SKM-1 treated with dmso at 0.1 percent for 144 hours (cell line): ENCODE results near the gene TREML2.

Experiments used
- DNase-seq: peaks from one replicate; lab custom pipeline; 2025; ENCODE audit not compliant: unreplicated experiment; lab: John Stamatoyannopoulos, UW

TREML2 gene

GRCh38 chr6:41179163-41179562 lies 21.8 kb downstream of the TREML2 start:
- no peak for DNase-seq

DNA sequence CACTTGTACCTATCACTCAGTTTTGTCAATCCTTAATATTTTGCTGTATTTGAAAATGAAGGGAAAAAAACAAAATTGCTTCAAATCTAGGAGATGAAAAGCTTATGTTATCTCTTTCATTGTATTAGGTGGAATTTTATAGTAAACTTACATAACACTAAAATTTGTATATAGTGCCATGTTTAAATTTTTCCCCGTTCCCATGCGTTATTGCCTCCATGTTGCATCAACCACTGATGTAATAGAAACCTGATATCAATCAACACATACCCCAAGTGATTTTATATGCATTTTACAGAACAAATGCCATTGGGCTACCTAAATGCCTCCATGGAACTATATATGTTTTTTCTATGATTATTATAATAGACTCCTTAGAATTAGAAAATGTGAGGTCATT lies 23.3 kb downstream of the TREML2 start:
- DNase-seq: no peak

DNA sequence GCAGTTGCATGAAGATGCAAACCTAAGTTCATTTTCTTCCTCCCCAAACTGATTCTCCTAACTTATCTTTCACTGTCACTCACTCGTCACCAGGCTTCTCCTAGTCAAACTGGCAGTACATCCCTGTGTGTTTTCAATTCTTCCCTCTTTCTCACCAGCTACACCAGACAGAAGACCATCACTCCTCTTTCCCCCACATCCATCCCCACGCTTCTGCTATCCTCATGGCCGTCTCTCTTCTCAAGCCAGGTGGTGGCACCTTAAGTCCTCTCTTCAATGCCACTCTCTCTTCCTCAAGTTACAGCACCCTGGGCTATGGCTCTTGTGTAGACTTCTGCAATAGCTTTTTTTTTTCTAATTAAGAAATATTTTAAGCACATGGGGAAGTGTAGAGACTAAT lies 23.7 kb downstream of the TREML2 start:
- DNase-seq: no peak

DNA sequence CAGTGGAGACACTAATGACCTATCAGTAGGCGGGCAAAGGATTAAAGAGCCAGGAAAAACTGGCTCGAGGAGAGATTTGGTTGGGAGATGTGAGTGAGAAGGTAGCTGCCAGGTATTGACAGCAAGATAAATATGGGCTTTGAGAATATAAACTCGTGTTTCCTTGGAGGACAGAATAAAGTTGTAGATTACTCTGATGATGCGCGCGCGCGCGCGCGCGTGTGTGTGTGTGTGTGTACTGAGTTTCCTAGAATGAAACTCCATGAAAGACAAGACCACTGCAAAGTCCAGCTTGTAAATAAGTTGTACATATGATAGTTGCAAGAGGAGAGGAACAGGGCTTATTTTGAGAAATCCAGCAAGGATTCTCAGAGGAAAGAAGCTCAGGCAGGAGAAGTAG lies 24.8 kb downstream of the TREML2 start:
- no peak for DNase-seq

DNA sequence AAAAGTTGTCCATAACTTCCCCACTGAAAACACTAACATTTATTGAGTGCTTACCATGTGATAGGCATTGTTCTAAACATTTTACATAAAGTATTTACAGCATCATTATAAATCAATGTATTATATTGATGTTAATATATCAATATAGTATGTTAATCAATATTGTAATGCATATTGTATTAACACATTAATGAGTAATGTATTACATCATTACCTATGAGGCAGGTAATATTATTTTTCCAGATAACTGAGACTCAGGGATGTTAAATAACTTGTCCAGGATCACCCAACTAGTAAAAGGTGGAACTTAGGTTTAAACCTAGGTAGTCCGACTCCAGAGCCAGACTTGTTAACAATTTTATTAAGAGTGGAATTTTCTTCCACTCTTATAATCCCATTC lies 25.9 kb downstream of the TREML2 start:
- DNase-seq: no peak

- DNase-seq: no peak
These were observed 26.3 kb downstream of the TREML2 start for GRCh38 chr6:41174610-41175009.

DNA sequence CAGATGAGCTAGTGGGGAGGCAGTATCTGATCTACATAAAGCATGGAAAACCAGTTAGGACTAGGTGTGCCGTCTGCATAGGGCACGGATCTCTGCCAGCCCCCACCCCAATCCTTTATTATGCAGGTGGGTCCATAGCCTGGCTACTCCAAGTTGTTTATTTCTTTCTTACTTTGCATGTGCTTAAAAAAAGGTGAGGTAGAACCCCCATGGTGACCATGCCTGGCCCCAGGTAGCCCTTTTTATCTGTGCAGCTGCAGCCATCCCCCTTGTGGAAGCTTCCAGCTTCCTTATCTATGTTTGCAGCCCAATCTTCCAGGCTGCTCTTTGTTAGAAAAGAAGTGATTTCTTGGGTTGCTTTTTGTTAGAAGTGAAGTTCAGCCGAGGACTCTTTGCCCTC lies 29.0 kb downstream of the TREML2 start:
- no peak for DNase-seq

DNA sequence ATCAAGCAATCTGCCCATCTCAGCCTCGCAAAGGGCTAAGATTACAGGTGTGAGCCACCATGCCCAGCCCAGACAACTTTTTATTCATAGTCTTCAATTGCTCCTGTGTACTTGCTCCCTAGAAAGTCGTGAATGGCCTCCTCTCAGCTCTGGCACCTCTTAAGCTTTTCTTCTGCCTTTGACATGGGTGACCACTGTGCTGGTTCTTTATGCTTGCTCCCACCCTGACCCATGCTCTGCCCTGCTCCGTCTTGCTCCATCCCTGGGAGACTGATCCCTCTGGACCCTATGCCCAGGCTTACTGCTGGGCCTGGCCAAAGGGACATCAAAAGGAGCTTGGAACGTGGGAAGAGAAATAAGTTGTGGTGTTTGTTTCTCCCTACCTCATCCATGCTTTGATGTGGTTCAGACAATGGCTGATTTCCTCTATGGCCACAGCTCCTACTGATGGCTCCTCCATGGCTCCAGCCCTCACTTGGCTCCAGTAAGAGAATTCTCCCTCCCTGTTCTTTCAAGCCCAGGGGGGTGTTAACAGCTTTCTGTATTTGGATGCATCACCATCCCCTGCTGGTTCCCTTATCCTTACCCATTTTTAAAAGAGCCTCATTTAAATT lies 30.3 kb downstream of the TREML2 start:
- DNase-seq: no peak

DNA sequence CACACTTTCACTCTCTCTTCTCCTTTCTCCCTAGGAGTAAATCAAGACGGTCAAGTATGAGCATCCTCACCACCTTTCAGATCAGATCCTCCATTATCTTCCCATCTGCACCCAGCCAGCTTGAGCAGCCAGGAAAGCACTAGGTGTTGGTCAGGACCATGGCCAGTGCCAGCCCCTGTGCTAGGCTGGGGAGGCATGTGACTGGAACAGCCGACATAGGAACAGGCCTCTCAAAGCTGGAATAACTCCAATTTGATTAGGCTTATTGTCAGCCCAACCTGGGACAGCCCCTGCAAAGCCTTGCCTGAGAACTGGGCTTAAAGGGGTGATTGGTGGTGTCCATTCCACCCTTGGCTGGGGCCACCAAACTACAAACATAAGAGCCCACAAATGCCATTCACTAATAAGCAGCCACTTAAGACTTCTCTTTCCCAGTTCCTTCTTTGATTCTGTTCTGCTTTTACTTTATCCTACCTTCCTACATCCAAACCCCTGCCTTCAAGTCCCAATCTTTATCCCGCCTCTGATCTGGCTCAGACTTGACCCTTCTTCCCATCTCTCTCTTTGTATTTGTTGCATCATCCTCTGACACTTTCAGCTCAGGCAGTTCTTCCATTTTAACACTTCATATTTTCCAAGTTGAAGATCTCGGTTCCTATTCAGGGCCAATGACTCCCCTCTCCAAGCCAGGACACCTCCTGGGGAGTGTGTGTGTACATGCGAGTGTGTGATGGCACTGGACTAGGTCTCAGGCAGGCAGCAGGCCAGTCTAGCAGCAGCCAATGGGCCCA lies 33.6 kb downstream of the TREML2 start:
- no peak for DNase-seq

- DNase-seq: no peak
These were observed 36.3 kb downstream of the TREML2 start for GRCh38 chr6:41164551-41165120.

GRCh38 chr6:41163419-41163717 lies 37.6 kb downstream of the TREML2 start:
- DNase-seq: no peak

- DNase-seq: no peak
These were observed 38.1 kb downstream of the TREML2 start, which contains the start of gene TREM2 for GRCh38 chr6:41162687-41163418. Gene TREM2, minus strand, starts transcription at chr6:41163116. Its CDS starts 34 bp downstream, at chr6:41163082.

DNA sequence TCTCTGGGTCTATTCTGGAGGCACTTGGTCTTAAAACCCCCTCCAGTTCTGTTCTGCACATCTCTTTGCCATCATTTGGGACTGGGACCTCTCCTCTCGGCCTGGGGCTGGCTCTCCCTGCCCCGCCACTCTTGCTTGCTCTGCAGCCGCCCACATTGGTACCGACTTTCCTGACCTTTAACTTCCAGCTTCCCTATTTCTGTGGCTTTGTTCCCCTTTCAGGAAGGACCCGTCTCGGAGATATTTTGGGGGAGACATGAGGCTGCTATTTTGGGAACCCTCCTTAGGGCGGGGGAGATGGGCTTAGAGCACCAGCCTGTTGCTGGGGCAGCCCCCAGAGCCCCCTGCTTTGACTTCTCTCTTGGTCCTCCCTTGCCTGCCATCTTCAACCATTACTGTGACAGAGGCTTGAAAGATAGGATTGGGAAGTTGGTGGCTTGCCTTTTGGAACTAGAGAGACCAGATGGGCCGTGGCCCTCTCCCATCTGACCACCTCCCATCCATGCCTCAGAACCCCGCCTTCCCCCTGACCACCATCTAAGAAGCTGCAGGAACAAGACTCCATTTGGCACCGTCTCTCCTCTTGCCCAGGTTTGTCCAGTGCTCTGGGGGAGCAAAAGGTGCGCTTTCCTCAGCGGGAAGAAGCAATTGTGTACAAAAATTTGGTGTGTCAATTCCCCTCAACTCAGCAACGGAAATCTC lies 38.9 kb downstream of the TREML2 start:
- DNase-seq: peak; percentile 22

DNA sequence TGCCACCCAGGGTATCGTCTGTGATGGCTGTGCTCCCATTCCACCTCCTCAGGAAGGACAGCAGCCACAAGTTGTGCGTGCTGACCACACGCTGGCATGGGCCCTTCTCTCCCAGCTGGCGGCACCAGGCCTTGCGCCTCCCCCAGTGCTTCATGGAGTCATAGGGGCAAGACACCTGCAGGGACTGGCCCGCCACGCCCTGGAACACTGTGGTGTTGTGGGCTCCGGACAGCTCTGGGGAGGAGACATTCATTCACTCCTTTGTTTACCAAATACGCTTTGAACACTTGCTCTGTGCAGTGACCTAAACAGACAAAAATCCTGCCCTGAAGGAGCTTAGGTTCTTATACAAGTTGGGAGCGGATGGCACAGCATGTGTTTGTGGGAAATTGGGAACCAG lies 39.6 kb downstream of the TREML2 start:
- DNase-seq: no peak

DNA sequence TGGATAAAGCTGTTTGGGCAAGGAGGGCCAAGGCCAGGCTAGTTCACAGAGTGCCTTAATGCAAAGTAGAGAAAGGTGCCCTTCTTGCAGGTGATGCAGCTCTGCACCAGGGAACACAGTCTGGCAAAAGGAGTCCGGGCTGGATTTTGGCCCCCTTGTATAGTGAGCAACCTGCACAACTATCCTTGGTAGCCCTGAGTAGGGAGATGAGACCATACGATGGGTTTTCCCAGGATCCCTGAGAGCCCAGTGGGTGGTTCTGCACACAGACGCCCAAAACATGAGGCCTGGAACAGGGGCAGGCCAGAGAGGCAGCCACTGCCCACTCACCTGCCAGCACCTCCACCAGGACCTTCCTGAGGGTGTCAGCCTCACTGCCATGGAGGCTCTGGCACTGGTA lies 40.0 kb downstream of the TREML2 start:
- no peak for DNase-seq

GRCh38 chr6:41159415-41160082 lies 41.4 kb downstream of the TREML2 start:
- no peak for DNase-seq

- peak; percentile 71 for DNase-seq
These were observed 43.6 kb downstream of the TREML2 start for GRCh38 chr6:41157323-41157722.

GRCh38 chr6:41156771-41157170 lies 44.2 kb downstream of the TREML2 start:
- no peak for DNase-seq

DNA sequence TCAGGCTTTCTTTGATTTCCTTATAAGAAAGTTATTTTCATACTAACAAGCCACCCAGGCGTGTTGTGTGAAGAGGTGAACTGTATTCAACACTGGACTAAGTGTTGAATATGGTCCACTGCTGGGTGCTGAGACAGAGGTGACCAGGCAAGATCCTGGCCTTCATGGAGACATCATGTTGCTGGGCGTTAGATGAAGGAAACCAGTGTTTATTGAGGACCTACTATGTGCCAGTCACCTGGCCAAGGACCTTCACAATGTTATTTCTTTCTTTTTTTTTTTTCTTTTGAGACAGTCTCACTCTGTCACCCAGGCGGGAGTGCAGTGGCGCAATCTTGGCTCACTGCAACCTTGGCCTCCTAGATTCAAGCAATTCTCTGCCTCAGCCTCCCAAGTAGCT lies 44.9 kb downstream of the TREML2 start:
- no peak for DNase-seq

- DNase-seq: no peak
These were observed 45.7 kb downstream of the TREML2 start for GRCh38 chr6:41155132-41155805.
